PC-9 (cell line): ENCODE measurements around the gene RAB31.

Source experiments
- EZH2 ChIP-seq: fragments of 200-600 bp; sonication (generic); IDR thresholded peaks from 2 replicates; pipeline ENCODE4 v1.8.0; 2017; ENCODE audit warnings: antibody characterized with exemption, low read depth
- TF ChIP-seq, protein P1 (sequence below): fragments of 200-600 bp; sonication (generic); conservative IDR thresholded peaks from 2 replicates; pipeline ENCODE4 v1.6.1; 2017; ENCODE audit warnings: mixed run types, antibody characterized with exemption, mild to moderate bottlenecking, moderate library complexity

DNA sequence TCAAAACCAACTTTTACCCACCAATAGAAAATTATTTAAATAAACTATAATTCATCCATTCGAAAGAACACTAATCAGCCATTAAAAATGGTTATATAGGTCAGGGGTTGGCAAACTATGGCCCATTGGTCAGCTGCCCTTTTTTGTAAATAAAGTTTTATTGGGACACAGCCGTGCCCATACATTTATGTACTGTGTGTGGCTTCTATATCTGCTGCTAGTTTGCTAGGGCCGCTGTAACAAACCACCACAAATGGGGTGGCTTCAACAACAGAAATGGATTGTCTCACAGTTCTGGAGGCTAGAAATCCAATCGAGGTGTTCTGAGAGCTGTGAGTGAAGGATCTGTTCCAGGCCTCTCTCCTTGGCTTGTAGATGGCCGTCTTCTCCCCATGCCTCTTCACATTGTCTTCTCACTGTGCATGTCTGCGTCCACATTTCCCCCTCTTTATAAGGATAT lies 170.7 kb downstream of the RAB31 start:
- TF ChIP-seq, protein P1, sequence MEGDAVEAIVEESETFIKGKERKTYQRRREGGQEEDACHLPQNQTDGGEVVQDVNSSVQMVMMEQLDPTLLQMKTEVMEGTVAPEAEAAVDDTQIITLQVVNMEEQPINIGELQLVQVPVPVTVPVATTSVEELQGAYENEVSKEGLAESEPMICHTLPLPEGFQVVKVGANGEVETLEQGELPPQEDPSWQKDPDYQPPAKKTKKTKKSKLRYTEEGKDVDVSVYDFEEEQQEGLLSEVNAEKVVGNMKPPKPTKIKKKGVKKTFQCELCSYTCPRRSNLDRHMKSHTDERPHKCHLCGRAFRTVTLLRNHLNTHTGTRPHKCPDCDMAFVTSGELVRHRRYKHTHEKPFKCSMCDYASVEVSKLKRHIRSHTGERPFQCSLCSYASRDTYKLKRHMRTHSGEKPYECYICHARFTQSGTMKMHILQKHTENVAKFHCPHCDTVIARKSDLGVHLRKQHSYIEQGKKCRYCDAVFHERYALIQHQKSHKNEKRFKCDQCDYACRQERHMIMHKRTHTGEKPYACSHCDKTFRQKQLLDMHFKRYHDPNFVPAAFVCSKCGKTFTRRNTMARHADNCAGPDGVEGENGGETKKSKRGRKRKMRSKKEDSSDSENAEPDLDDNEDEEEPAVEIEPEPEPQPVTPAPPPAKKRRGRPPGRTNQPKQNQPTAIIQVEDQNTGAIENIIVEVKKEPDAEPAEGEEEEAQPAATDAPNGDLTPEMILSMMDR, result no peak
- no peak for TF ChIP-seq EZH2
